Measurements from ENCODE around the gene HNRNPCL1.
A peak's percentile ranks its signal among the peaks of the same experiment; 100 is the strongest.
"Not testable (repeated sequence)": the region's sequence is repeated elsewhere in the genome, so short reads cannot be mapped to it uniquely, and the experiment has no call there.

Gene HNRNPCL1

GRCh38 chr1:12848620-12849019, at the start of gene HNRNPCL1:
HNRNPCL1 (minus strand) TSS chr1:12848720; CDS start chr1:12848289, 431 bp downstream.
- DNase-seq (ENCODE audit: low read depth); H3K4me3 ChIP-seq (ENCODE audit: low read length): not testable (repeated sequence)

- DNase-seq (ENCODE audit: low read depth); H3K4me3 ChIP-seq (ENCODE audit: low read length): not testable (repeated sequence)
Measured at GRCh38 chr1:12898170-12898569, 49.6 kb upstream of the HNRNPCL1 start, which contains the start of gene PRAMEF10. PRAMEF10 (minus strand) TSS chr1:12898270; CDS start chr1:12895847, 2,423 bp downstream.

GRCh38 chr1:12886101-12886500, 37.6 kb upstream of the HNRNPCL1 start, which contains the start of gene PRAMEF4:
PRAMEF4 (minus strand) TSS chr1:12886201; CDS start chr1:12883394, 2,807 bp downstream.
- DNase-seq (ENCODE audit: low read depth); H3K4me3 ChIP-seq (ENCODE audit: low read length): not testable (repeated sequence)

GRCh38 chr1:12878453-12878852, 29.9 kb upstream of the HNRNPCL1 start:
- DNase-seq (ENCODE audit: low read depth); H3K4me3 ChIP-seq (ENCODE audit: low read length): not testable (repeated sequence)

GRCh38 chr1:12863131-12863880, 14.8 kb upstream of the HNRNPCL1 start:
- H3K4me3 ChIP-seq (ENCODE audit: low read length); DNase-seq (ENCODE audit: low read depth): not testable (repeated sequence)

GRCh38 chr1:12856786-12857185, 8.3 kb upstream of the HNRNPCL1 start, which contains the start of gene PRAMEF2:
PRAMEF2 (plus strand) TSS chr1:12857086; CDS start chr1:12859010, 1,924 bp downstream.
- DNase-seq (ENCODE audit: low read depth); H3K4me3 ChIP-seq (ENCODE audit: low read length): not testable (repeated sequence)

GRCh38 chr1:12851779-12852178, 3.3 kb upstream of the HNRNPCL1 start:
- no peak overlapping the region for H3K4me3 ChIP-seq (ENCODE audit: low read length)
- DNase-seq (ENCODE audit: low read depth), result peak; percentile 2
- TF ChIP-seq CTCF (IDR thresholded peaks at IDR 0.05; ENCODE audit: insufficient read depth, low read depth, low read length, missing control alignments), result no peak

GRCh38 chr1:12833251-12833650, 15.3 kb downstream of the HNRNPCL1 start:
- not testable (repeated sequence) for DNase-seq (ENCODE audit: low read depth); H3K4me3 ChIP-seq (ENCODE audit: low read length)

- not testable (repeated sequence) for H3K4me3 ChIP-seq (ENCODE audit: low read length); DNase-seq (ENCODE audit: low read depth)
Measured at GRCh38 chr1:12831310-12831709, 17.2 kb downstream of the HNRNPCL1 start, which contains the start of gene PRAMEF11. PRAMEF11 (minus strand) TSS chr1:12831410; CDS start chr1:12828789, 2,621 bp downstream.

GRCh38 chr1:12819061-12819460, 29.5 kb downstream of the HNRNPCL1 start:
- H3K4me3 ChIP-seq (ENCODE audit: low read length); DNase-seq (ENCODE audit: low read depth): not testable (repeated sequence)

GRCh38 chr1:12811409-12811784, 37.1 kb downstream of the HNRNPCL1 start:
- no peak for DNase-seq (ENCODE audit: low read depth)
- no peak overlapping the region for H3K4me3 ChIP-seq (ENCODE audit: low read length)
- TF ChIP-seq CTCF (IDR thresholded peaks at IDR 0.05; ENCODE audit: insufficient read depth, low read depth, low read length, missing control alignments), result no peak

- DNase-seq (ENCODE audit: low read depth), result no peak
- no peak overlapping the region for H3K4me3 ChIP-seq (ENCODE audit: low read length)
- no peak for TF ChIP-seq CTCF (IDR thresholded peaks at IDR 0.05; ENCODE audit: insufficient read depth, low read depth, low read length, missing control alignments)
Measured at GRCh38 chr1:12810691-12811408, 37.7 kb downstream of the HNRNPCL1 start.
